GM19468 (cell line): Measurements from ENCODE around the gene MYO1G.
"Not testable (repeated sequence)": the region's sequence is repeated elsewhere in the genome, so short reads cannot be mapped to it uniquely, and the experiment has no call there.

ENCODE experiments used
- ATAC-seq: cut with Tn5 transposase; IDR thresholded peaks from one replicate; pipeline ENCODE4 v1.9.1; 2021; ENCODE audit warnings: mild to moderate bottlenecking, moderate library complexity, moderate number of reproducible peaks; ENCODE audit not compliant: unreplicated experiment; ENCODE audit errors: extremely low read depth

The MYO1G gene

GRCh38 chr7:44978511-44979366 lies at the start of gene MYO1G:
TSS of gene MYO1G (minus strand) at chr7:44979015. CDS start at chr7:44978961, 54 bp downstream.
- peak; percentile 62 for ATAC-seq

- no peak for ATAC-seq
Measured at GRCh38 chr7:45028138-45028919, 49.5 kb upstream of the MYO1G start.

- no peak for ATAC-seq
Measured at GRCh38 chr7:45027774-45028114, 48.9 kb upstream of the MYO1G start.

GRCh38 chr7:45026984-45027773 lies 48.4 kb upstream of the MYO1G start:
- ATAC-seq, result peak; percentile 47

GRCh38 chr7:45026013-45026412 lies 47.2 kb upstream of the MYO1G start:
- ATAC-seq, result no peak

GRCh38 chr7:45025473-45025872 lies 46.7 kb upstream of the MYO1G start:
- ATAC-seq, result not testable (repeated sequence)

GRCh38 chr7:45024126-45024744 lies 45.4 kb upstream of the MYO1G start:
- ATAC-seq, result no peak

- ATAC-seq, result peak; percentile 45
Measured at GRCh38 chr7:45021604-45022296, 42.9 kb upstream of the MYO1G start.

- ATAC-seq, result no peak
Measured at GRCh38 chr7:45020915-45021314, 42.1 kb upstream of the MYO1G start.

GRCh38 chr7:45017253-45017652 lies 38.4 kb upstream of the MYO1G start:
- ATAC-seq, result no peak

GRCh38 chr7:45015313-45015712 lies 36.5 kb upstream of the MYO1G start:
- ATAC-seq, result no peak

- no peak for ATAC-seq
Measured at GRCh38 chr7:45013465-45013967, 34.7 kb upstream of the MYO1G start.

- peak; percentile 29 for ATAC-seq
Measured at GRCh38 chr7:45007571-45008328, 28.9 kb upstream of the MYO1G start.

GRCh38 chr7:45007106-45007505 lies 28.3 kb upstream of the MYO1G start:
- no peak for ATAC-seq

GRCh38 chr7:45003789-45004188 lies 25.0 kb upstream of the MYO1G start:
- ATAC-seq, result no peak

GRCh38 chr7:45001826-45002225 lies 23.0 kb upstream of the MYO1G start:
- ATAC-seq, result no peak

- ATAC-seq, result peak; percentile 9
Measured at GRCh38 chr7:45001138-45001694, 22.4 kb upstream of the MYO1G start.
